HG03342 (cell line): ENCODE measurements around the gene HIP1.
"Not testable (repeated sequence)": the region's sequence is repeated elsewhere in the genome, so short reads cannot be mapped to it uniquely, and the experiment has no call there.

Source experiments
- ATAC-seq: cut with Tn5 transposase; IDR thresholded peaks from one replicate; pipeline ENCODE4 v1.9.1; 2021; ENCODE audit warnings: mild to moderate bottlenecking, moderate library complexity; ENCODE audit not compliant: unreplicated experiment

The HIP1 gene

GRCh38 chr7:75717746-75718145 lies 21.0 kb downstream of the HIP1 start:
- not testable (repeated sequence) for ATAC-seq

GRCh38 chr7:75716992-75717626 lies 21.6 kb downstream of the HIP1 start:
- ATAC-seq: no peak

DNA sequence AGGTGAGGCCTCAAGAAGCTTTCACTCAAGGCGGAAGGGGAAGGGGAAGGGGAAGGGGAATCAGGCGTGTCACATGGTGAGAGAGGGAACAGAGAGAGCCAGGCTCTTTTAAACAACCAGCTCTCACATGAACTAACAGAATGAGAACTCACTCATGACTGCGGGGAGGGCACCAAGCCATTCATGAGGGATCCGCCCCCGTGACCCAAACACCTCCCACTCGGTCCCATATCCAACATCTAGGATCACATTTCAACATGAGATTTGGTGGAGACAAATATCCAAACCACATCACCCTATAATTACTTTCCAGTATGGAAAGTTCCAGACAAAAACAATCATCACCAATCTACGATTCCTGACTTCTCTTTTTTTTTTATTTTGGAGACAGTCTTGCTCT lies 22.9 kb downstream of the HIP1 start:
- ATAC-seq: no peak

DNA sequence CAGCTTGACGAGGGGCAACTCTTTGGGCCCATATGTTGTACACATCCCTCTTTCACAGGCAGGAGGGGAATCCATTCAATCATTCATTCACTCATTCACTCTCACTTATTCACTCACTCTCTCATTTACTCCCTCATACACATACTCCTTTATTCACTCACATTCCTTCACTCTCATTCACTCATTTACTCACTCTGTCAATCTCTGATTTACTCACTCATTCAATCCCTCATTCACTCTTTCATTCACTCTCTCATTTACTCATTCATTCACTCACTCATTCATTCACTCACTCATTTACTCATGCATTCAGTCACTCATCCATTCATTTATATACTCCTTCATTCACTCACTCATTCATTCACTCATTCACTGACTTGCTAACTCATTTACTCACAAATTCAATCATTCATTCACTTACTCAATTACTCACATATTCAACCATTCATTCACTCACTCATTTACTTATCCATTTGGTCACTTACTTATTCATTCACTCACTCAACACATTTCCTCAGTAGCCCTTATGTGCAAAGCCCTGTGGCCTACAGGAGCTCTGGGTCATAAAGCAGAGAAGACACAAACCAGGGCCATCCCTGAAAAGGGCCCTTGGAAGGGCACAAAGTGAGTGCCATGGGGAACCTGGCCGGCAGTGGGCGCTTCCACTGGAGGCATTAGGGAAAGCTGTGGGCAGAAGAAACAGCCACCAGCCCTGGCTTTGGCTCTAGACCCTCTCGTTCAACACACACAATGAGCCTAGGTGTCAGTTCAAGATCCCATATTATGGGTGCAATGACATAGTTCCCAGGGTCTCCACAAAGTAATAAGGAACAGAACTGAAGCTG lies 26.0 kb downstream of the HIP1 start:
- ATAC-seq: no peak

DNA sequence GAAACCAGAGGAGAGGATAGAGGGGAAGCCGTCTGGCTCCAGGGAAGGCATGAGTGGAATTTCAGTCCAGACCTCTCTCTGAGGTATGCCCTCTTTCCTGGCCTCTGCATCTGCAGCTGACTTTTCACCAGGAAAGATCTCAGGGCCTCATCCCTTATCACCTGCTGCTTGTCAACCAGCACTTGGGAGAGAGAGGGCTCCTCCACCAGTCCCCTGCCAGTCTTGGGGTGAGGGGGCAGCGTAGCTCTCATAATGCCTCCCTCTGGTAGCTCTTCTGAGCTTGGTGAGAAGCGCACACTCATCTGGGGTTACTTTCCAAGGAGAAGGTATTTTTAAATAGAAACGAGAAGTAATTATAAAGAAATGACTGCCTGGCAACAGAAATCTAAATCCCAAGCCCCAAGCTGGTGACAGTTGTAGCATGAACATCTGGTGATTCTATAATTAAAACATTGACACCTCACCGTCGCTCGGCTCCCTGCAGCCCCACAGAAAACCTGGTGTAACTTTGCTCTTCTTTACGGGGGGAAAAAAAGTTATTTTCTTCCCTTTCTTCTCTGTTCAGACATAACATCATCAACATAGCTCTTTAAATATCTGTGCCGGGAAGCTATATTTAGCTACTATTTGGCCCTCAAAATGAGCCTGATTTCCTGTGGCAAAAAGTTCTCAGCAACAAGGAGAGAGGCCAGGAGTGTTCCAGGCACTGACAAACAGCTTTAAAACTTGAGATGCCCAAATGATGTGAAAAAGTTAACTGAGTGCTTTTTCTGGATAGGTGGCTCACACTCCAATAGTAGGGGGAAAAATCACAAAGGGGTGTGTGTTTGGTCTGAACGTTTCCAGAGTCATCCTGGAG lies 26.9 kb downstream of the HIP1 start:
- no peak for ATAC-seq

DNA sequence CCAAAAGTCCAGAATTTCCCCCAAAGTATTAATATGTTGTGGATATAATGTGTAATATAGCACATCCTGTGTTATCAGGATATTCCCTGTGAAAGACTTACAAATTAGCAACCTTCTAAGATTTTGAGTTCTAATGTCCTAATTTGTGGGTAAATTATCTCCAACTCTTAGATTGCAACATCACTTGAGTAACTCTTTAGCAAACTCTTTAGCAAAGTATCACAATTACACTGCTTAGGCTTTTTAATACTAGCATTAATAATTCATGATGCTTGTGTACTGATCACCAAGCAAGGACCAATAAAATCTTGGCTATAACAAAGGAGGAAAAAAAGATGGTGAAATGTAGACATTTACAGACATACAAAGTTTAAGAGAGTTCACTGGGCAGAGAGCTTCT lies 27.7 kb downstream of the HIP1 start:
- ATAC-seq: no peak

- ATAC-seq: no peak
Observed at GRCh38 chr7:75704928-75705327, 33.8 kb downstream of the HIP1 start.

DNA sequence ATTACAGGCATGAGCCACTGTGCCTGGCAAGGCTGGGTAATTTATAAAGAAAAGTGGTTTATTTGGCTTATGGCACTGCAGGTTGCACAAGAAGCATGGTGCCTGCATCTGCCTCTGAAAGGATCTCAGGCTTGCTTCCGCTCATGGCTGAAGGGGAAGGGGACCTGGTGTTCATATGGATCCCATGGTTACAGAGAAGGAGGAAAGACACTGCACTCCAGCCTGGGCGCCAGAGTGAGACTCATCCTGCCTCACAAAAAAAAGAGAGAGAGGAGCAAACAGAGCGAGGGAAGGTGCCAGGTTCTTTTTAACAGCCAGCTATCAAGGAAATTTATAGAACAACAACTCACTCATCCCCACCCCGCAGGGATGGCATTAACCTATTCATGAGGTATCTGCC lies 36.2 kb downstream of the HIP1 start:
- no peak for ATAC-seq

DNA sequence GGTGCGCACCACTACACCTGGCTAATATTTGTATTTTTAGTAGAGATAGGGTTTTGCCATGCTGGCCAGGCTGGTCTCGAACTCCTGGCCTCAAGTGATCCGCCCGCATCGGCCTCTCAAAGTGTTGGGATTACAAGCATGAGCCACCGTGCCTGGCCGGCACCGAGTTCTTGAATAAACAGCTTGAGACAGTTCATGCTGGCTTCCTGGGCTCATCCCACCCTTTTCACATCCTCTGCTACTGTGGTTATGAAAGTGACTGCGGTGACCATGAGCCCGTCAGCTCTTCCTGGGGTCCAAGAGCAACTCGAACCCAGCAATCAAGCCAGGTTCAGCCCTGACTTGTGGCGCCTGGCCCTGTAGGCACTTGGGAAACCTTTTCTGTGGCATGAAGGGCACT lies 38.7 kb downstream of the HIP1 start:
- no peak for ATAC-seq

GRCh38 chr7:75698358-75698757 lies 40.4 kb downstream of the HIP1 start:
- no peak for ATAC-seq

- ATAC-seq: no peak
Observed at GRCh38 chr7:75696263-75697037, 42.3 kb downstream of the HIP1 start.

DNA sequence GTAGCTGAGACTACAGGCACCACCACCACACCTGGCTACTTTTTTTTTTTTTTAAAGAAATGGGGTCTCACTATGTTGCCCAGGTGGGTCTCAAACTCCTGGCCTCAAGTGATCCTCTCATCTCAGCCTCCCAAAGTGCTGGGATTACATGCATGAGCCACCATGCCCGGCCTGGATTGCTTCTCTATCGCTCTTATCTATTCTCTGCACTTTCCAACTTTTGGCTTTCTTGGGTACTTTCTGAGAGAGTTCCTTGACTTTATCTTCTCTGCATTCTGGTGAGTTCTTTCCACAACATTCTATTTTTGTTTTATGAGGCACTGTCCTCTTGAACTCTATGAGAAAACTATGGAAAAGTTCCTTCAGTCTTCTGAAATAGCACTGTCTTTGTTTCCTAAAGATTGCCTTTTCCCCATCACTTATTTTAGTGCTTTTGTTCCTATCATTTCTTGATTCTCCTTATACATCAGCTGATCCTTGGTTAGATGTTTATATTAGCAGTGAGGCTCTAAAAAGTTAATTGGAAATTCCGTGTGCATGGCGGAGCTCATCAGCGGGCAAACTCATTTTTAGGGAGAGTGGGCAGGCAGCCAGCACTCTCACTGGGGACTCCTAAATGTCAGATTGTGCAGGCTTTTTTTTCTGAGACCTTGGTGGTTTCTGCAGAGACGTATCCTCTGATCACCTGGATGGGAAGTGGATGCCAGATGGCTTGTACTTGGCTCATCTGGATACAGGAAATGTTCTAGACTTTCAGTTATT lies 43.9 kb downstream of the HIP1 start:
- no peak for ATAC-seq

- not testable (repeated sequence) for ATAC-seq
Observed at GRCh38 chr7:75693668-75694067, 45.1 kb downstream of the HIP1 start.

DNA sequence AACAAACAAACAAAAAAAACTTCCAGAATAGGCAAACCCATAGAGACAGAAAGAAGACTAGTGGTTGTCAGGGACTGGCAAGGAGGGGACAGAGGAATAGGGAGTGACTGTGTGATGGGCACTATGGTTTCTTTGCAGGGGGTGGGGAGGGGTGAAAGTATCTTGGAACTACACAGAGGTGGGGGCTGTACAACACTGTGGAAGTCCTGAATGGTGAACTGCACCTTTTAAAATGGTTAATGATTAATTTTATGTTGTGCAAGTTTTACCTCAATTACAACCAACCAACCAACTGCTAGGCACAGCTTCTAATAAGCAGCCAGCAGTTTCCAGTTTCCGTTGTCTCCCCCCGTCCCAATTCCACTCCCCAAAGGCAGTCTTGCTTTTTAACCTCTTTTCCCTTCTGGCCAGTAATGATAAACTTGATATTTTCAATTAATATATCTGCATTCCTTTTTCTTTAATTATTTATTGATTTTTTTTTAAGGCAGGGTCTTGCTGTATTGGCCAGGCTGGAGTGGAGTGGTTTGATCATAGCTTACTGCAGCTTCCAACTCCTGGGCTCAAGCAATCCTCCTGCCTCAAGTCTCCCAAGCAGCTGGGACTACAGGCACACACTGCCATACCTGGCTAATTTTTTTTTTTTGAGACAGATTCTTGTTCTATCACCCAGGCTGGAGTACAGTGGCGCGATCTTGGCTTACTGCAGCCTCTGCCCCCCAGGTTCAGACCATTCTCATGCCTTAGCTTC lies 46.8 kb downstream of the HIP1 start:
- ATAC-seq: no peak

GRCh38 chr7:75690121-75690523 lies 48.6 kb downstream of the HIP1 start:
- no peak for ATAC-seq

GRCh38 chr7:75689246-75690099 lies 49.3 kb downstream of the HIP1 start:
- no peak for ATAC-seq

- no peak for ATAC-seq
Observed at GRCh38 chr7:75688200-75689136, 50.3 kb downstream of the HIP1 start.
